ENCODE results near the gene ASAH2.

DNA sequence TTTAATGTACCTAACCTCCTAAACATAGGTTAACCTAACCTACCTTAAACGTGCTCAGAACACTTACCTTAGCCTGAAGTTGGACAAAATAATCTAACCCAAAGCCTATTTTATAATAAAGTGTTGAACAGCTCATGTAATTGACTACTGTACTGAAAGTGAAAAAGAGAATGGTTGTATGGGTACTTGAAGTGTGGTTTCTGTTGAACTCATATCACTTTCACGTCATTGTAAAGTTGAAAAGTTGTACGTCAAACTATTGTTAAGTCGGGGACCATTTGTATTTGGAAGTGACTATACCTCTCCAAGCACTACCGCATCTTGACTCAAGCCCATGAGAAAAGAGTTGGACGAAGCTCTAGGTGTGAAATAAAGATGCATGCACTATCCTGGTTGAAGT is 37.9 kb upstream of the ASAH2 start:
- TF ChIP-seq, protein P1, sequence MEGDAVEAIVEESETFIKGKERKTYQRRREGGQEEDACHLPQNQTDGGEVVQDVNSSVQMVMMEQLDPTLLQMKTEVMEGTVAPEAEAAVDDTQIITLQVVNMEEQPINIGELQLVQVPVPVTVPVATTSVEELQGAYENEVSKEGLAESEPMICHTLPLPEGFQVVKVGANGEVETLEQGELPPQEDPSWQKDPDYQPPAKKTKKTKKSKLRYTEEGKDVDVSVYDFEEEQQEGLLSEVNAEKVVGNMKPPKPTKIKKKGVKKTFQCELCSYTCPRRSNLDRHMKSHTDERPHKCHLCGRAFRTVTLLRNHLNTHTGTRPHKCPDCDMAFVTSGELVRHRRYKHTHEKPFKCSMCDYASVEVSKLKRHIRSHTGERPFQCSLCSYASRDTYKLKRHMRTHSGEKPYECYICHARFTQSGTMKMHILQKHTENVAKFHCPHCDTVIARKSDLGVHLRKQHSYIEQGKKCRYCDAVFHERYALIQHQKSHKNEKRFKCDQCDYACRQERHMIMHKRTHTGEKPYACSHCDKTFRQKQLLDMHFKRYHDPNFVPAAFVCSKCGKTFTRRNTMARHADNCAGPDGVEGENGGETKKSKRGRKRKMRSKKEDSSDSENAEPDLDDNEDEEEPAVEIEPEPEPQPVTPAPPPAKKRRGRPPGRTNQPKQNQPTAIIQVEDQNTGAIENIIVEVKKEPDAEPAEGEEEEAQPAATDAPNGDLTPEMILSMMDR (IDR thresholded peaks at IDR 0.05), result no peak
- TF ChIP-seq POLR2AphosphoS5 (IDR thresholded peaks at IDR 0.05), result no peak
- no peak for TF ChIP-seq EP300 (IDR thresholded peaks at IDR 0.05)

Measured in suprapubic skin (tissue), 4 donors.